Posterior vena cava (tissue), 2 donors: ENCODE measurements around the gene LGALS7B. TPM values are rescaled to one million over a fixed set of nuclear protein-coding genes. Genes with fewer than 3 reads are reported as not detected.
"Not testable (repeated sequence)": the region's sequence is repeated elsewhere in the genome, so short reads cannot be mapped to it uniquely, and the experiment has no call there.

ENCODE experiments used
- DNase-seq: peaks from one replicate; pipeline ENCODE4 v3.0.0-alpha.2; 2020; ENCODE audit warnings: low spot score
- intact Hi-C, 2 donors: fragments of 100-400 bp; cut with DNase I; formaldehyde crosslinking; loops; one replicate each; pipeline versions ENCODE4 v1.14.1 to v1.14.2; 2022 to 2023
- total RNA-seq, 2 donors: library from RNA; stranded (reverse); fragmentation: NEBNext Ultra II Directional; extraction: Animal tissue kit (Norgen Biotek cat#: 25700); gene quantifications; one replicate each; pipeline ENCODE4 v1.2.1, GENCODE V29; 2021
- donor health status: DM: yes; HTN: yes; CAD: no.
- donor health status: DM: yes; HTN: yes; CAD: no.

The LGALS7B gene
- total RNA-seq, 2 donors from 2014 or later = not detected

DNA sequence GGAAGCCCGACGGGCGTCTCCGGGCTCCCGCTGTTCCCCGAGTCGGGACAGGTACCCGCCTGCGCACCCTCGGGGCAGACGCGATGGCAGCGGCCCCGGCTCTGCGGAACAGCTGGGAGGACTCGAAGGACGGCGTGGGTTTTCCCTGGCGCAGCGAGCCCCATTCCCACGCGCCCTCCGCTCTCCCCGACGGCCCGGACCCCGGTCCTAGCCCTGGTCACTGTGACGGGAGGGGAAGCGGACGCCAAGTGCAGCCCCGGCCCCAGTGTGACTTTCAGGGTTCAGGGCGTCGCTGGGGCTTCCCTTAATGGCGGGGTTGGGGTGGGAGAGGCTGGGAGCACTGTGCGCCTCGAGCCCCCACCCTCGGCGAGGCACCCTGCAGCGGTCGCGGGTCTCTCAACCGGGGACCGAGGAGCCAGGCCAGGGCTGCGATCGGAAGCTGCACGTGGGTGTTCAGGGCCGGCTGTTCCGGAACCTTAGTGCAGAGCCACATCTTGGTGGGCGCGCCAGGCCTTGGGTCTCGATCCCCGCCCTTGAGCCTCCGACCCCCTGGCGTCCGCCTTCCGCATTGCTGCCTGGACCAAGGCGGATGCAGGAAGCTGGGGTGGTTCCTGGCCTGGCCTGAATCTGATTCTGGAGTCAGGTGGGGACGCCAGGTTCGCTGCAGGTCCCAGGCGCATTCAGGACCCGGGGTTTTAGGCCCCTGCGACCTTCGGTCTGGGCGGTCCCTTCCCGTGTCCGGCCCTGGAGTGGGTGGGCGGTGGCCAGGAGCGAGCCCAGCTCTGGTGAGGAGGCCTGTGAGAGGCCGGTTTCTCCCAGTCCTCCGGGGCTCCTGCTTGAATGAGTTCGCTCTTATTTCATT lies 3.5 kb downstream of the LGALS7B start:
- intact Hi-C loops = no loop called here
- DNase-seq = no peak

DNA sequence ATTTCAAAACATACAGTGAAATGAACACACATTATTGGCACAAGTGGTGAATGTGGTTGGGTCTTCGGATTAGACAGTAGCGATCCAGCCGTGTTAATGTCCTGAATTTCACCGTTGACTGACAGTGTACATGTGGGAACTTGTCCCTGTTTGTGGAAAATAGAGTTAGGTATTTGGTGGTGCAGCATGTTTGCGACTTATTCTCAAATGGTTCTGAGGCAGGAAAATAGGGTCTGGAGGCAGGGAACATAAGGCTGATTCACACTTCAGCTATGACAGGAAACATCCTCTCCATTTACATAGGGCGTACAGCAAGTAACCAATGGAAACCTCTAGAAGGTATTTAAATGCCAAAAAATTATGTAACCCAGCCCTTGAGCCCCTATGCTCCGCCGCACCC lies 4.2 kb downstream of the LGALS7B start:
- intact Hi-C loops = no loop called here

DNA sequence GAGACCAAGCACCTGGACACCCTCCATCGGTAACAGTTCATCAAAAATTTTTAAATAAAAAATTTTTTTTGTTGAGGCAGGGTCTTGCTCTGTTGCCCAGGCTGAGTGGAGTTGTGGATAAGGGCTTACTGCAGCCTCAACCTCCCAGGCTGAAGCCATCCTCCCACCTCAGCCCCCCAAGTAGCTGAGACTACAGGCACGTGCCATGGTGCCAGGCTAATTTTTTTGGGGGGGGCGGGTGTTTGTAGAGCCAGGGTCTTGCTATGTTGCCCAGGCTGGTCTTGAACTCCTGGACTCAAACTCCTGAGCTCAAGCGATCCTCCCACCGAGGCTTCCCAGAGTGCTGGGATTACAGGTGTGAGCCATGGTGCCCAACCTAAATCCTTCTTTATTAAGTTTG lies 4.7 kb downstream of the LGALS7B start:
- intact Hi-C loops = no loop called here
- no peak for DNase-seq

More for the DNA sequence above, 4.2 kb downstream of the LGALS7B start:
- no peak for DNase-seq

DNA sequence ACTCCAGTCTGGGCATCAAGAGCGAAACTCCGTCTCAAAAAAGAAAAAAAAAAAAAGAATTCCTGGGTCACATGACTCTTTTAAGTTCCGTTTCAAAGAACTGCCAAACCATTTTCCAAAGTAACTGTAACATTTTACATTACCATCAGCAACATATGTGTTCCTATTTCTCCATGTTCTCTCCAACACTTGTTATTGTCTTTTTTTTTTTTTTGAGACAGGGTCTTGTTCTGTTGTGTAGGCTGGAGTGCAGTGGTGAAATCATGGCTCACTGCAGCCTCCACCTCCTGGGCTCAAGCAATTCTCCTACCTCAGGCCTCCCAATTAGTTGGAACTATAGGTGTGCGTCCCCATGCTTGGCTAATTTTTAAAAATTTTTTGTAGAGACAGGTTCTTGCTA lies 6.5 kb downstream of the LGALS7B start:
- intact Hi-C loops = no loop called here
- no peak for DNase-seq

DNA sequence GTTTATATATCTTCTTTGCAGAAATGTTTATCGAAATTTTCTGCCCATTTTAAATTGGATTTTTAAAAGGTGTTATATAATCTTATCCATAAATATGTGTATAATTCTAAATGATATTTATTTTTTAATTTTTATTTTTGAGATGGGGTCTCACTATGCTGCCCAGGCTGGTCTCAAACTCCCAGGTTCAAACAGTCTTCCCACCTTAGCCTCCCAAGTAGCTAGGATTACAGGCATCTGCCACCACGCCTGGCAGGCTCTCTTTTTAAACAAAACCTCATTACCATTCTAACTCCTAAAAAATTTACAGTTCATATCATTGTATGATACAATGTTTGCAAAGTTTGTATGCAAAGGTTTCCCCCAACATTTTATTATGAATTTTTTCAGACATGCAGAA lies 7.2 kb downstream of the LGALS7B start:
- intact Hi-C loops = no loop called here
- DNase-seq = no peak

DNA sequence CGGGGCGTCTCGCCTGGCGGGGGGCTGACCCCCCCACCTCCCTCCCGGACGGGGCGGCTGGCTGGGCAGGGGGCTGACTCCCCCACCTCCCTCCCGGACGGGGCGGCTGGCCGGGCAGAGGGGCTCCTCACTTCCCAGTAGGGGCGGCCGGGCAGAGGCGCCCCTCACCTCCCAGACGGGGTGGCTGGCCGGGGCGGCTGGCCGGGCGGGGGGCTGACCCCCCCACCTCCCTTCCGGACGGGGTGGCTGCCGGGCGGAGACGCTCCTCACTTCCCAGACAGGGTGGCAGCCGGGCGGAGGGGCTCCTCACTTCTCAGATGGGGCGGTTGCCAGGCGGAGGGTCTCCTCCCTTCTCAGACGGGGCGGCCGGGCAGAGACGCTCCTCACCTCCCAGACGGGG lies 8.8 kb downstream of the LGALS7B start:
- intact Hi-C loops = not testable (repeated sequence)

DNA sequence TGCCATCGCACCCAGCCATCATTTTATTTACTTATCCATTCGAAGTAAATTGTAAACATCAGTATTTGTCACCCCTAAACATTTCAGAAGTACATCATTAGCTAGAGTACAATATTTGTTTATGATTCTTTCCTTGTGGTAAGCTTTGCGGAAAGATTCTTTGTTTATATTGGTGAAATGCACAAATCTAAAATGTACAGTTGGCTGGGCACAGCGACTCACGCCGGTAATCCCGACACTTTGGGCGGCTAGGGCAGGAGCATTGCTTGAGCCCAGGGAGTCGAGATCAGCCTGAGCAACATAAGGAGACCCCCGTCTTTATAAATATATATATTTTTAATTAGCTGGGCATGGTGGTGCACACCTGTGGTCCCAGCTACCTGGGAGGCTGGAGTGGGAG lies 10.1 kb downstream of the LGALS7B start:
- no peak for DNase-seq
- intact Hi-C loops = no loop called here

More for the DNA sequence above, 8.8 kb downstream of the LGALS7B start:
- DNase-seq = not testable (repeated sequence)

DNA sequence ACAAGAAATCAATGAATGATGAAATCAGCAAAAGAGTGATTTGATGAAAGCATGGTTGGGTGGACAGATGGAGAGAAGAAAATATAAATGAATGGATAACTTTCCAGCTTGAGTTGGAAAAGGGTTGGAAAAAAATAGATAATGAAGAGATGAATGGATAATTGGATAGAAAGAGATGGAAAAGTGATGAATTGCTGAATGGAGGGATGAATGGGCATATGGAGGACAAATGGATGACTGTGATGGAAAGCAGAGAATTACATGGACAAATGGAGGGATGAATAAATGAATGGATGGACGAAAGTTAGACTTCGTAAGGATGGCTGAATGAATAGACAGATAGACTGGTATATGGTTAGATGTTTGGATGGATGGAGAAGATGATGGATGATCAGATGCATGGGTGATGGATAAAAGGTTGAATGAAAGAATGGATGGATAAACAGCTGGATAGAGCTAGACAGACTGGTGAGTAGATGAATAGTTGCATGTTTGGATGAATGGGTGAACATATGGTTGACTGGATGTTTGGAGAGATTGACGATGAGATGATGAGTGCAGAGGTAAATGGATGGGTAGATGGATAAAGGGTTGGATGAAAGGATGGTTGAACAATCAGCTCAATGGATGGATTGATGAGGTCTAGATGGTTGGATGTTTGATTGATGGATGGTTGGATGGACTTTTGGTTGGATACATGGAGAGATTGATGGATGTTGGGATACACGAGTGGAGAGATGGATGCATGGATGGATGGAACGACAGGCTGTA lies 11.8 kb downstream of the LGALS7B start:
- intact Hi-C loops = no loop called here
- DNase-seq = no peak

DNA sequence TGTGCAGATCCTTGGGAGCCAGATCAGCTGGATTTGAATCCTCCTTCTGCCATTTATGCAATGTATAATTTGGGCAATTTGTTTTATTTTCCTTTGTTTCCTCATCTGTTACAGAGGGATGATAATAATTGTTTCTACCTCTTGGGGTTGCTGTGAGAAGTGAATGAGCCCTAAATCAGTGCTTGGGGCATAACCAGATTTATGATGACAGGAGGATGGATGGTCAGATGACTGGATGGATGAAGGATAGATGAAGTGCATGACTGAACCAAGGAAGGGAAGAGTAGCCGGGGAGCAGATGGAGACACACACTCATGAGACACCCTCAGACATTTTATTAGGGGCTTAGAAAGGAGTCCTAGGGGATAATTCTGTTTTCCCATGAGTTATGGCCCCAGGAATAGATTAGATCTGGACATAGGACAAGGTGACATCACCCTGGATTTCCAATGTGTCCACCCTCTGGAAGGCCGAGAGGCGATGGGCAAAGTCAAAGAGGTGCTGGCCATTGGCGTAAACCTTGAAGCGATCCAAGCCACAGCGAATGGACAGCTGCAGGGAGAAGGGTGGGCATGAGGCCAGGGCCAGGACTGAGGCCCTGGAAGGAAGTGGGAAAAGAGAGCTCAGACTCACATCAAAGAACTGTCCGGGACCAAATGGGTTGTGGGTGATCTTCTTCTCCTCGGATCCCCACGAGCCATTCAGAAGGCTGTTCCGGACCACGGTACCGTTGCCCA lies 12.5 kb downstream of the LGALS7B start:
- intact Hi-C loops = no loop called here
- no peak for DNase-seq

DNA sequence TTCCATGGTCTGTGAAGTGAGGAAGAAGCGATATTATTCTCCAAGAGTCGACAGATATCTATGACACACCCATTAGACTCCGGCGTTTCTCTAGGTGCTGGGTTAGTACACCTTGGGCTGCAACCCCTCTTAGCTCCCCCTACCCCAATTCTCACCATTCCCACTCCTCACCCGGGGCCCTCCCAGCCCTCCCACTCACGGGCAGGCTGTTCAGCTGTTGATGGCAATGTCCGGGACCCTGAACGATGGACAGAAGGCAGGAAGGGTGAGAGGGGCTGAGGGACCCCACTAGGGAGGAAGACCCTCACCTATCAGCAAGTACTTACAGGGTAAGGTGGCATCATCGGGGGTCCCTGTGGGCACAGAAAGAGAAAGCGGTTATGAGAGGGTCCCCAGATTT lies 14.5 kb downstream of the LGALS7B start:
- intact Hi-C loops = no loop called here
- DNase-seq = no peak

DNA sequence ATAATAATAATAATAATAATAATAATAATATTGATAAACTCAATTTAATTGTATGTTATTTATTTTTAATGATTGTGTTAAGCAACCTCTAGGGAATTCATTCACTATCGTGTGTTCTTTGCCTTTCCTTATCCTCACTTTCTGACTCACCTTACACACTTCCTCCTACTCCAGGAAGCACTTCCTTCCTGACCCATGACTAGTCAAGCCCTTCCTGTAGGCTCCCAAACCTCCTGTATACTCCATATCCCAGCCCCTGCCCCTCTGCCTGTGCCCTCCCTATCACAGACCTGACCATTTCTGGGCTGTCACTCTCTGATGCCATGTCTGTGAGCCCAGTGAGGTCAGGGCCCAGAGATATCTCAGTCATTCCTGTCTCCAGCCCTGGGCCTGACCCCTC lies 16.2 kb downstream of the LGALS7B start:
- intact Hi-C loops = no loop called here
- no peak for DNase-seq

DNA sequence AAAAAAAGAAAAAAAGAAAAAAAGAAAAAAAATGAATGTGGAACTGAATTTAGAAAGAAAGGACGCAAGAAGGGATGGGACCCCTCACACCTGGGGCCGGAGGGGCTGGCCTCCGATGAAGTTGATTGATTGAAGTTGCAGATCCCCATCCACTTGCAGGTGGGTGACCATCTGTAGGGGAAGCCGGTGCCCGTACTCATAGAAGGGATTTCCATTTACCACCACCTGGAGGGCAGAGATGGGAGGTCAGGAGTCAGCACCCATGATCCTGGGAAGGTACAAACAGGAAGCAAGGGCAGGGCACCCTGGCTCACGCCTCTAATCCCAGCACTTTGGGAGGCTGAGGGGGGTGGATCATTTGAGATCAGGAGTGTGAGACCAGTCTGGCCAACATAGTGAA lies 17.4 kb downstream of the LGALS7B start:
- no peak for DNase-seq
- intact Hi-C loops = no loop called here

DNA sequence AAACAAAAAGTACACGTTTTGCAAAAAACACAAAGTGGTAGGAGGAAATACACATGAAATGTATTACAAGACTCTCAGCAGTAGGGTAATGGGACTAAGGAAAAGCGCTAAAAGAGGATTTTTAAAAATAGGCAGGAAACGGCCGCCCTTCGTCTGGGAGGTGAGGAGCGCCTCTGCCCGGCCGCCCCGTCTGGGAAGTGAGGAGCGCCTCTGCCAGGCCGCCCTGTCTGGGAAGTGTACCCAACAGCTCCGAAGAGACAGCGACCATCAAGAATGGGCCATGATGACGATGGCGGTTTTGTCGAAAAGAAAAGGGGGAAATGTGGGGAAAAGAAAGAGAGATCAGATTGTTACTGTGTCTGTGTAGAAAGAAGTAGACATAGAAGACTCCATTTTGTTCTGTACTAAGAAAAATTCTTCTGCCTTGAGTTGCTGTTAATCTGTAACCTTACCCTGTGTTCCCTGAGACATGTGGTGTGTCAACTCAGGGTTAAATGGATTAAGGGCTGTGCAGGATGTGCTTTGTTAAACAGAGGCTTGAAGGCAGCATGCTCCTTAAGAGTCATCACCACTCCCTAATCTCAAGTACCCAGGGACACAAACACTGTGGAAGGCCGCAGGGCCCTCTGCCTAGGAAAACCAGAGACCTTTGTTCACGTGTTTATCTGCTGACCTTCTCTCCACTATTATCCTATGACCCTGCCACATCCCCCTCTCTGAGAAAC lies 18.5 kb downstream of the LGALS7B start:
- DNase-seq, intact Hi-C loops: not testable (repeated sequence)

DNA sequence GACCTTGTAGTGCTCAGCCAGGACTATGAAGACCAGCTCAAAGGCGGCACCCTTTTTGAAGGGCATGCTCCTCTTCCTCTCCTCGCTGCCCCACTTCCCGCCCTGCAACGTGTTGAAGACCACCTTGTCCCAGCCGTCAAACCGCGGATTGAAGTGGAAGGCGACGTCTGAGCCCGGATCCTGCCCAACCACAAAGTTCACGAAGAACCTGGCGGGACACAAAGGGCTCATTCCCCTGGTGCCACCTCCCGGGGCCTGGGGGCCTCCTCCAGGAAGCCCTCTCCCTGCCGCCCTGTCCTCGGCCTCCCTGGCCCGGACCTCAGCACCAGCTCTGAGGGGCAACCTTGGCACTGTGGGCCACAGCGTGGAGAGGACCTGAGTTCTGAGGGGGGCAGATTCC lies 19.7 kb downstream of the LGALS7B start:
- DNase-seq = no peak

DNA sequence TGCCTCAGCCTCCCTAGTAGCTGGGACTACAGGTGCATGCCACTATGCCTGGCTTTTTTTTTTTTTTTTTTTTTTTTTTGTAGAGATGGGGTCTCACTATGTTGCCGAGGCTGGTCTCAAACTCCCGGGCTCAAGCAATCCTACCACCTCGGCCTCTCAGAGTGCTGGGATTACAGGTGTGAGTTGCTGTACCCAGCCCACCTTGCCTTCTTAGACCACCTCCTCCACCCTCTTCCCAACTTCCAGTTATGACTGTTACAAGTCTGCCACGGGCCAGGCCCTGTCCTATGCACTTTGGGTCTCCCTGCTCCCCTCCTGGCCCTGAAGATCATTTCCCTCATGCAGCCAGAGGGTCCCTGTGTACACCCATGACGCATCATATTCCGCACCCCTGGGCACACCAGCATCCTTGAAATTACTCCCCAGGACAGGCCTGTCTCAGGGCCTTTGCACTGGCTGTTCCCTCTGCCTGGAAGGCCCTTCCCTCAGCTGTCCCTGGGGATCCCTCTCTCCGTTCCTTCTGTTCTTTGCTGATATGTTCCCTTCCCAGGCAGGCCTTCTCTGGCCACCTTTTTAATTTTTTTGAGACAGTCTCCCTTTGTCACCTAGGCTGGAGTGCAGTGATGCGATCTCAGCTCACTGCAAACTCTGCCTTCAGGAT lies 20.7 kb downstream of the LGALS7B start:
- no peak for DNase-seq
- intact Hi-C loops = no loop called here

More for the DNA sequence above, 19.7 kb downstream of the LGALS7B start:
- intact Hi-C loops = no loop called here

DNA sequence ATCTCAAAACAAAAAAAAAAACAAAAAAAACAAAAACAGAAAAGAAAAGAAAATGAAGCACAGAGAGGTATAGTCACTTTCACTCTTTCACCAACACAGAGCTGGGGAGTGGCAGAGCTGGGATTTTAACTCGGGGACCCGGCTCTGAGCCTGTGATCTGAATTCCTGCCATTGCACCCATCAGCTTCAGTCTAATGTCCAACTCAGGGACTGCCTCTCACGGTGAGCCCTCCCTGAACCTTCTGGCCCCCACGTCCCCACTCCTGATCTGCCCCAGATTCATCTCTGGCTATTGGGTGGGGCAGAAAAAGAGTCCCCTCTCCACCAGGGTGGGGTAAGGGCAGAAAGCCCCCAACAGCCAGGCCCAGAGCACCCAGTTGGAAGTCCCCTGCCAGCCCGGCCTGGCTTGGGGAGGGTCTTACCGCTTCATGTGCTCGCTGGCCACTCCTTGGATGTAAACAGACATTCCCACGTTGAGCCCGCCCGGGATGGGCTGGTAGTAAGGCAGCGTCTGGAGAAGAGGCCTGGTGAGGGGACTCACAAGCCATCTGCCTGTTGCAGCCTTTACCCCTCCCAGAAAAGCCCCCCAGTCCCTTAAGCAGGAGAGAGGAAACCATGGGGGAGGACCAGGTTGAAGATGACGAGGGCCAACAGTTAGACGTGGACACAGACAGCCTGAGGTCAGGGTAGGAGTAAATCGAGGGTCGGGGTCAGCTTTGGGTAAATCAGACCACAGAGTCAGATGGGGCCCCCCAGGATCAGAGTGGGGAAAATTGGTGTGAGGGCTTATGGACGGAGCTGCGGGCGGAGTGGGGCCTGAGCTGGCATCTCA lies 23.2 kb downstream of the LGALS7B start:
- DNase-seq = no peak
- intact Hi-C loops = no loop called here

DNA sequence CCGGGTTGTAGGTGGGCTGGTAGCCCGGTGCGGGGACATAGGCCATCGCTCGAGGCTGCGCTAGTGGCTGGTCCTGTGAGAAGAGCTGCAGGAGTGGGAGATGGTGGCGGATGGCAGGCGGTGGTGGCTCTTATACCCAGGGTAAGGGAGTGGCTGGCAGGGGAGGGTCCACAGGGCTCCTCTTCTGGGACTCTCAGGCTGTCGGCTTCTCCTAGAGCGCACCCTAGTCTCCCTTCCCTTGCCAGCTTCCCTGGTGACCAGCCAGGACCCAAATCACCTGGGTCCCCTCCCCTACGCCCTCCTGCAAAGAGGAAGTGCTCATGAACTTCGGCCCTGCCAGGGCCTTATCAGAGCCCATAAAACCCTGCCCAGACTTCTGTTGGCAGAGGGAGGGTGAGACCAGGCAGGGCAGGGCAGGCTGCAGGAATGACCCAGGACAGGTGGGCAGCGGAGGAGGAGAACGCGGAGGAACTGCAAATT lies 23.9 kb downstream of the LGALS7B start, which contains the start of gene LGALS4:
LGALS4 (minus strand) TSS at position 105 of the 480 bp plus-strand sequence; CDS start at position 46, 59 bp downstream.
- DNase-seq = no peak
- intact Hi-C loops = no loop called here

DNA sequence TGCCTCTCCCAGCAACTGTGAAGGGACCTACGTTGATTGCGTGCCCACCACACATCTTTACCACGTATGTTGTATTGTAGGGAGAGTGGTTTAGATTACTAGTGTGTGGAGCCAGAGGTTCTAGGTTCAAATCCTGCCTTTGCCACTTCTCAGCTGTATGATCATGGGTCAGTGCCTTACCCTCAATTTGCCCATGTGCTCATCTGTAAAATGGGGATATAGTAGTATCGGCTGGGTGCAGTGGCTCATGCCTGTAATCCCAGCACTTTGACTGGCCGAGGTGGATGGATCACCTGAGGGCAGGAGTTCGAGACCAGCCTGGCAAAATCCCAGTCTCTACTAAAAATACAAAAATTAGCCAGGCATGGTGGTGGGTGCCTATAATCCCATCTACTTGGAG lies 24.3 kb downstream of the LGALS7B start:
- no peak for DNase-seq
- intact Hi-C loops = no loop called here
